AG10803 (cell line): ENCODE results near the gene ATR.
A peak's percentile ranks its signal among the peaks of the same experiment; 100 is the strongest.
"Not testable (repeated sequence)": the region's sequence is repeated elsewhere in the genome, so short reads cannot be mapped to it uniquely, and the experiment has no call there.

ENCODE experiments used
- DNase-seq: peaks from one replicate; pipeline ENCODE4 v3.0.0; 2010; ENCODE audit warnings: low read depth
- H3K4me3 ChIP-seq: 2 replicates; pipeline ENCODE4 v1.5.1; 2011; ENCODE audit warnings: mild to moderate bottlenecking, low read length, control low read depth
- CTCF ChIP-seq: conservative IDR thresholded peaks from 2 replicates; pipeline ENCODE4 v1.5.1; 2011; ENCODE audit warnings: mild to moderate bottlenecking, low read length, control low read depth, inconsistent platforms

ATR gene

GRCh38 chr3:142602619-142603385 lies 24.3 kb upstream of the ATR start:
- no peak overlapping the region for H3K4me3 ChIP-seq
- TF ChIP-seq CTCF = no peak
- DNase-seq = no peak

DNA sequence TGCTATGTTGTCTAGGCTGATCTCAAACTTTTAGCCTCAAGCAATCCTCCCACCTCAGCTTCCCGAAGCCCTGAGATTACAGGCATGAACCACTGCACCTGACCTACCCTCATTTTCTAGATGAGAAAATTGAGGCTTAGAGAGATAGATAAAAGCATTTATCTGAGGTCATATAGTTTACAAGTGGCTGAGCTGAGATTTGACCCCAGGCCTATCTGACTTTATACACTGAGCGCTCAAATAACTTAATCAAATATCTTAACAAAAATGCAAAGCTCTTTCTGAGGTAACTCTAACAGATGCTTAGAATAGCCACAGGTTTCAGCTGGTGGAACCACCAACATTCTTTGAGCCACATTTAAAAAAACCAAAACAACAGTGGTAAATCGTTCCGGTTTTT lies 23.2 kb upstream of the ATR start:
- TF ChIP-seq CTCF = no peak
- DNase-seq = no peak

DNA sequence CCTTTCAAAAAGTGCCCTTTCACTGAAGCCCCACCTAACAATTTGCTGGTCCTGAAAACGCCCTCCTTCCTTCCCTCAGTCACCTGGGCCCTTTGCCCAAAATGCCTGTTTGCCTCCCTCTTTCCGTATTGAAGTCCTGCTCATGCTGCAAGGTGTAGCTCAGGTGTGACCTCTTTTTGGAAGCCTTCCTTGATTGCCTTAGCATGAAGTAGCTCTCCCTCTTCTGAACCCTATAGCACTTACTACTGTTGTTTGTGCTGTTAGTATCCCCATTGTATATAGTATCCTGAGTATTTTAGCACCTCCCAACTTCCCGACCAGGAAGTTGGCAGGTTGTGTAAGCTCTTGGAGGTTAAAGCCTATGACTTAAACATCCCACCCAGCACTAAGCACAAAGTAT lies 19.4 kb upstream of the ATR start:
- H3K4me3 ChIP-seq = no peak overlapping the region
- no peak for TF ChIP-seq CTCF
- no peak for DNase-seq

More for the DNA sequence above, 23.2 kb upstream of the ATR start:
- no peak overlapping the region for H3K4me3 ChIP-seq

DNA sequence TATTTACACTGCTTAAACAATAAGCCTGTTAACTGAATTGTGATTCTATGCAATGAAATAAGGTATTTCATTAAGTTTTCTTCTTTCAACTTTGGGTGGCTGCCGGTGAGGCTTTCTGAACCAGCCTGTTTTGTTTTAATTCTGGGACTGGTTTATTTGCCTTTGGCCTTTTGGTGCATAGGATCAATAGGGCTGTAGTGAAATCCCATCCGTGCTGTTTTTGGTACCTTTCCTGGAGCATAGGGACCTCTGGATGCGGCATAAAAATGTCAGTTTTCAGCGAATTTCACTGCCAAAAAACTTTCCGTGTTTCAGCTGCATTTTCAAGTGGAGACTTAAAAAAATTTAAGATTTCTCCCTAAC lies 18.2 kb upstream of the ATR start:
- TF ChIP-seq CTCF = no peak
- no peak for DNase-seq
- peak overlapping the region; percentile 81 for H3K4me3 ChIP-seq

GRCh38 chr3:142595951-142596725 lies 17.6 kb upstream of the ATR start, which contains the start of gene PLS1:
Gene PLS1 (plus strand): TSS chr3:142596393. CDS start chr3:142664238, 67,845 bp downstream.
- no peak for TF ChIP-seq CTCF
- peak; percentile 60 for DNase-seq
- peak within 1 kb of the TSS; percentile 81 for H3K4me3 ChIP-seq

DNA sequence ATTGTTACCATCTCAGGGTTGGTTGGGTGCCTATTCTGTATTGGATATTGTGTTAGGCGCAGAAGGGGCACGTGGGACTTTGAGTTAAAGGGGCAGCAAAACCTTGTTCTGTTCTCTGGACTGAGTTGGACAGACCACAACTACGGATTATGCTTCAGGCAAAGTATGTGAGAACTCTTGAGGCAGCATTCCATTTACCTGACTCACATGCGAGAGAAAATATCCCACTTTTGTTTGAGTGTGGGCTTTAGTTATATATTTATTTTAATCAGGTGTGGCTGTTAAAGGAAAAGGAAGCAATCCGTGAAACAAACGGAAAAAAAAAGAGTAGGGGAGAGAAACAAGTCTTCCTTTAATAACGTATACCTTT lies 17.0 kb upstream of the ATR start:
- DNase-seq = peak; percentile 79
- H3K4me3 ChIP-seq = peak overlapping the region; percentile 81
- no peak for TF ChIP-seq CTCF

DNA sequence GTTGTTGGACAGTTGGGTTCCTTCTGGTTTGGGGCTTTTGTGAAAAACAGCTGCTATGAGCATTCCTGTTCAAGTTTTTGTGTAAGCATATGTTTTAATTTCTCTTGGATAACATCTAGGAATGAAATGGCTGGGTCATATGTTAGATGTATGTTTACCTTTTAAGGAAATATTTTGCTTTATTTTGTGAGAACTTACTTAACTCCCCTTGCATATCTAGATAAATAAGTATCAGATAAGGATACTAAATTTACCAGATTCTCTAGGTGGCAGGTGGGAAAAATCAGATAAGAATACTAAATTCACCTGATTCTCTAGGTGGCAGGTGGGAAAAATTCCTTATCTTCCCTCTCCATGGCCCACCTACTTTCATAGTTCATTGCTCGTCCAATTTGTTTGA lies 16.6 kb upstream of the ATR start:
- H3K4me3 ChIP-seq = no peak overlapping the region
- no peak for TF ChIP-seq CTCF
- DNase-seq = no peak

GRCh38 chr3:142592268-142592667 lies 13.7 kb upstream of the ATR start:
- H3K4me3 ChIP-seq, DNase-seq: not testable (repeated sequence)
